Germinal center (tissue), 1 donor: ENCODE data around the gene EPHA3.

Experiments used
- DNase-seq: peaks from one replicate; pipeline ENCODE4 v3.0.0; 2012; ENCODE audit warnings: mixed read lengths, low spot score

Gene EPHA3

DNA sequence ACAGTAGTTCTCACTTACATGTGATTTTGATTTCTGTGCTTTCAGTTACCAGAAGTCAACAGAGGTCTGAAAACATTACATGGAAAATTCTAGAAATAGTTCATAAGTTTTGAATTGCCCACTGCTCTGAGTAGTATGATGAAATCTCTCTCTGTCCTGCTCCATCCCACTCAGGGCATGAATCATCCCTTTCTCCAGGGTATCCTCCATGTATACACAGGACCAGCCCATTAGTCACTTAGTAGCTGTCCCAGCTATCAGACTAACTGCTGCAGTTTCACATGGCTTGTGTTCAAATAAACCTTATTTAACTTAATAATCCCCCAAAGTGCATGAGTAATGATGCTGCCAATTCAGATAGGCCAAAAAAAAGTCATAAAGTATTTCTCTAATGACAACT is 38.6 kb downstream of the EPHA3 start:
- DNase-seq = no peak

DNA sequence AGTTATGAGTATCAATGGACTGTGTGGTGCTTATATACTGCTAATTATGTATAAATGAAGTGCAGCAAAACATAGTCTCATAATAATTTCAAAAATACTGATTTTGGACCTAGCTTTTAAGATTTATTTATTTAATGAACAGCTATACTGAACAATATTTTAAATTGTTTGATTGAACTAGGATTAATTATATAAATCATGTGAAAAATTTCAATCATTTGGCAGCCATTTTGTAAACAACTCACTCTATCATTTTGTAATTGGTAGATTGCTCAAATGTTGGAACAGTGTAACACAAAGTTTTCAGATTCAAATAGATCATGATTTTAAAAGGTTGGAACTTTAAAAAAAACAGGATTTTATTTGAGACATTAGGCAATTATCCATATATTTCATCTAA is 47.0 kb downstream of the EPHA3 start:
- DNase-seq = no peak

DNA sequence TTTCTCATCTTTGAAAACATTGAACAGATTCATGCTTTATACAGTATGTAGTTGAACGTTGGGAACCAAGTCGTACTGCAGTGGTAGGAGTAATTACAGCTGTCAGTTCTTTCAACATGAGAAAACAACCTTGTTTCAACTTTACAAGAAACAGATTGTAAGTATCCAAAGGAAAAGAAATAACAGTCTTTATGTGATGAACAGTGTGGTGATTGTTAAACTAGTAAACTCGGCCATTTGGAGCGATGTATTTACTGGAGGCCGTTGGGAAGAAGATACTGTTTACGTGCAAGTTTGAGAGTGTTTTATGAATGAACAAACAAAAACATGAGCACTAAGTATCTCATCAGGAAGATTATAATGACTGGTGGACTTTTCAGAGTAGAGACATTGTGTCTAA is 48.4 kb downstream of the EPHA3 start:
- DNase-seq = no peak

DNA sequence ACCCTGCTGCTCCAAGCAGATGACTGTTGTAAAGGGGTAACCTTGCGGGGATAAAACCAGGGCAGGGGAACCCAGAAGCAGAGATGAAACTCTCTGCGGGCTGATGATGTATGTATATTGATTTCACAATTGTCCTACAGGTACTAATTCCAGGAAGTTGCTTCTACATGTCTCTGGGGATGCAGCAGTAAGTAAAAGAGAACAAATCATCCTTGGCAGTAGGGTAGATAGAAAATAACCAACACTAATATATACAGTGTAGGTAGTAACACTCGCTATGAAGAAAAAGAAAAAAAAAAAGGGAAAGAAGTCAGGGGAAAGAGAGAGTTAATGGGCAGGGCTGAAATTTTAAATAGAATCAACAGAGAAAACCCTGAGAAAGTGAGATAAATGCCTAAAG is 50.2 kb downstream of the EPHA3 start:
- DNase-seq = no peak

DNA sequence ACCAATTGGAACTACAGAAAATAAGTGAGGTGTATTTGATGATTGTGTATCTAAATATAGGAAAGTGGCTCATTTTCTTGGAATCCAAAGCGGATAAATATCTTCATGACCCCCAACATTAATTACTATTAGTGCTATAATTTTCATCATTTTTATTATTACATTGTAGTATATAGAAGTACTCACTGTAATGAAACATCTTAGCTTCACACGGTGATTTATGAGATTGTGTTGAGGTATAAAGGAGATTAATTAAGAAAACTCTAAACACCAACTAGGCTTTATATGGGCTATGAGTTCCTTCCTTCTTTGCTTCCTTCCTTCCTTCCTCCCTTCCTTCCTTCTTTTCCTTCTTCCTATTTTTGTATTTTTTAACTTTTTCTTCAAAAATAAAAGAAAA is 52.2 kb downstream of the EPHA3 start:
- no peak for DNase-seq

DNA sequence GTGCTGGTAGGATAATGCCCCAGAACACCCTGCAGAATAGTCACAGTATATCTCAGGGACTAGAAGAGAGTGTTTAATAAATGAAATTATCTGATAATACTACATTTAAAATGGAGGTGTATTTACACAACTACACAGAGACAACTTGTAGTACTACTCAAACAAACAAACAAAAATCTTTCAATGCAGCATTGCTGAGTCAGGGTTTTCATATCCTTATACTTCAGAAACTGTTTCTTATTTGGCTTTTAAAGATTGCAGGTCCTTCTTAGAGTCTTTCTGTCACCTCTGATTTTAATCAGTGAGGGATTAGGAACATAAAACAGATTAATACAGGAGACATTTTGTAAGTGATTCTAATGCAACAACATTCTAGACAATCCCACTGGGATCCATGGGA is 57.4 kb downstream of the EPHA3 start:
- DNase-seq = no peak

DNA sequence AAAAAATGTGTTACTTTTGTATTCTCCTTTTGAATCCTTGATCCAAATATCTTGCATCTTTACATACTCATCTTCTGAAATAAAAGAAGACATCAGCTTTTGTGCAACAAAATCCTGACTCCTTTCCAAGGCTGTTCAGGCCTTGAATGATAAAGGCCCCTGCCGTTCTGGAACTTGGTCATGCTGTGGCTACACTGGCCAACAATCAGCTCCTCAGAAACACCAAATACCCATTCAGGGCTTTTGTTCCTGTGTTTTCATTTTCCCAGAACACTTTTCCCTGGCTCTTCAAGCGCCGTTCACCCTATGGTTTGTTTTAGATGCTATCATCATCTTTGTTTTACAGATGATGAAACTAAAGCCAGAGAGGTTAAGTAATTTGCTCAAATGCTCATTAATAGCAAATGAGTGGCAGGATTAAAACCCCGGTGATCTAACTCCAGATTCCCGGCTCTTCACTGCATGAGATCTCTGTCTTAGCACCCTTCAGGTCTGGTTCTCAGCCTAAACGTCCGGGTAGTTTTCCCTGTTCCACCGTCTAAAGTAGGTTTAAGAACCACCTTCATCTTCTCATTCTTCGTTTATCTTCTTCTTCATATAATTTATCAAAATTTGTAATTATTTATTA is 58.3 kb downstream of the EPHA3 start:
- DNase-seq = no peak

DNA sequence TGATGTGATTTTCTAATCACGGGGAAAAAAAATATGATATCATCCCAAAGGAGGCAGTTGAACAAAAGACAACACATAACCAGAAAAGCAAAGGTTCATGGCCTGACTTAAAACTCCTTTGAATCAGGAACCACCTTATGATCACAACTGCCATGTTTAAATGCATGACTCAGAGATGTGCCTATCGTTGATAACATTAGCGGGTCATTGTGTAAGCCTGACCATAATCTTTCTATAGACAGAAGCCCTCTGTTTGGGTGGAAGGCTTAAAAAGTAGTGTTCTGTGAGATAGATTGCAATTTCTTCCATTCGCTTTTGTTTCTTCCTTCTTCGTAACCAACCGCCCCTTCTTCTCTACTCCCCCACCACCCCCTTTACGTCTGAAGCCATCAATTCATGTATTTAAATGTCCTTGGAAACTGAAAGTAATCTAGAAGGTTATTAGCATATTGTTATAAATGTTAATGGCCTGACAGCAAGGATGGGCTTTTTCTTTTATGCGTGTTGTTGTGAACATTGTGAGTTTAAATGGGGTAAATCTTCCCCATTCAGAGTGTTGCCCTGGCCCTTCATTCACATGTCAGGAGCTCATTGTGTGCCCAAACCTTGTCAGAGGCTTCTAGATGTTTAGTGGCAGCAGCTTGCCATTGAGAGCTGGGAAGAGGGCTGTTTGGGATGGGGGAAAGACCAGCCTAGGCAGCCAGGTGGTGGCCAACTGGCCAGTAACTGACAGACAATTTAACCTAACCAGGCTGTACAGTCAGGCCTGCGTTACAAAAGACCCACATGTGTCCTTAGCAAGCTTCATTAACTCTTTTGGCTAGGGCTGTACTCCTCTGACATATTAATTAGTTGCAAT is 64.5 kb downstream of the EPHA3 start:
- no peak for DNase-seq

DNA sequence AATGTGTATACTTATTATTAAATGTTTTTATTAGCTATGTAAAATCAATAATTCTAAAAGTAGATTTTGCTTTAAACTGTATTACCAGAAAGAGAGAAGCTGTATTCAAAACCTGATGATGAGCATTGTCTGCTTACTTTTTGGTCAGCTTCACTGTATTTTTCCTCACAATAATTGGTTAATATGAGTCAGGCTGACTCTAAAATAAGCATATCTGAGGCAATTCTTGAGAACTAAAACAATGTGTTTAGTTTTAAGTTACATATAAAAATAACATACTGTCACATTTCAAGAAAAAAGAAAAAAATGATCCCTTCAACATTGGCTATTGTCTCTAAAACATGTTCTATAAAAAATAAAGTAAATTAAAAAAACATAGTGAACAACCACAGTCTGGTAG is 66.1 kb downstream of the EPHA3 start:
- no peak for DNase-seq

DNA sequence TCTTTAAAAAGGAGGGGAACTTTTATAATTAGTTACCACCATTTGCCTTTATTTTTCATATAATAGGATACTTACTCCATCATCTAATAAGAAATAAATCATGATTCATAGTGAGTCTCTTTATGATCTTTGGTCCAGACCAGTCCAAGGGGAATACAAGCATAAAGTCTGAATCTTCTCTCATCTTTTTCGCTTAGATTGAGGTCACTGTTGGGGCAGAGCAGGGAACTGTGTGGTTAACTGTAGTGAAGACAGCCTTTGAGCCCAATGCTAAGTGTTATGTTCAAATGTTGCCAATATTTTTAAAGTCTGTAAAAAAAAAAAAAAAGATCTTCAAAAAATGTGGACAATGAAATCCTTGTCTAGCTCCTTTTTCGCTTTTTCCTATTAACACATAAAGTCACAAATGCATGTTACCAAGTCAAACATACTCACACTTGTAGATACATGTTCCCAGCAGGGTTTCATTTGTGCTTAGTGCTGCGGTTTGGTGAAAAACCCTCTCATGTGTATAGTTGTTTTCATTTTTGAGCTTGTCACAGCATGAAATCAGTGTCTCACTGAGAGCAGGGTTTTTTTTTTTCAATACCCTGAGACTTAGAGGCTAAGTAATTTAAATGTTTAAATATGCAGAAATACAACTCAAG is 72.1 kb downstream of the EPHA3 start:
- DNase-seq = no peak

DNA sequence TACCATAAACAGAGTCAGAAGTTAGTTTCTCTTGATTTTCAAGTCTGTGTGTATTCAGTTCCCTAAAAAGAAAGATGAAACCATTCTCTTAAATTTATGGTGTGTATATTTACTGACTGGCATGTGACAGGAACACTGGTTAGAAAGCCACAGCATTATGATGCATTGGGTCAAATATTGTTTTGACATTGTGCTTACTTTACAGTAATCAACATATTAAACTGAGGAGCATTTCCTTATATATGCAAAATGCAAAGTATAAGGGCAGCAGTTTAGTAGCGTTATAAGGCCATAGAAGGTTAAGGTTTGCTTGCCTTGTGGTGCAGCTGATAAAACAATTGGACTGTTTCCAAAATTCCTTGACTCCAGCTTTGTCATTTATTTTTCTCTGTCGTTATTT is 72.9 kb downstream of the EPHA3 start:
- no peak for DNase-seq

DNA sequence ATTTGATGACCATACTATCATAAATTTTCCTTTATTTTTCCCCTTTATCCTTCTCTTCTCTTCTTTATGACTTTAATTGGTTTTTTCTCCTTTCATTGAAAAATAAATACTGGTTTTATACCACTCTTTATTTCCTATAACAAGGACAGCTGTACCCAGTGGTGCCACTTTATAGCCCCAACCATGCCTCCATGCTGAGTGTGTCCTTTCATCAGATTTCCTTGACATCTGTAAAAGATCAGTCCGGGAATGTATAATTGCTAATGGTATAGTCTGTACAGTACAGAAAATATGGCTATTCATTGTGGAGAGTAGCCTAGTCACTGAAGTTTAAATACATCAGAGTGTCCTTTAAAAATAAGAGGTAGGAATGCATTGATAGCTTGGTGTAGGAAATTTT is 74.6 kb downstream of the EPHA3 start:
- no peak for DNase-seq

DNA sequence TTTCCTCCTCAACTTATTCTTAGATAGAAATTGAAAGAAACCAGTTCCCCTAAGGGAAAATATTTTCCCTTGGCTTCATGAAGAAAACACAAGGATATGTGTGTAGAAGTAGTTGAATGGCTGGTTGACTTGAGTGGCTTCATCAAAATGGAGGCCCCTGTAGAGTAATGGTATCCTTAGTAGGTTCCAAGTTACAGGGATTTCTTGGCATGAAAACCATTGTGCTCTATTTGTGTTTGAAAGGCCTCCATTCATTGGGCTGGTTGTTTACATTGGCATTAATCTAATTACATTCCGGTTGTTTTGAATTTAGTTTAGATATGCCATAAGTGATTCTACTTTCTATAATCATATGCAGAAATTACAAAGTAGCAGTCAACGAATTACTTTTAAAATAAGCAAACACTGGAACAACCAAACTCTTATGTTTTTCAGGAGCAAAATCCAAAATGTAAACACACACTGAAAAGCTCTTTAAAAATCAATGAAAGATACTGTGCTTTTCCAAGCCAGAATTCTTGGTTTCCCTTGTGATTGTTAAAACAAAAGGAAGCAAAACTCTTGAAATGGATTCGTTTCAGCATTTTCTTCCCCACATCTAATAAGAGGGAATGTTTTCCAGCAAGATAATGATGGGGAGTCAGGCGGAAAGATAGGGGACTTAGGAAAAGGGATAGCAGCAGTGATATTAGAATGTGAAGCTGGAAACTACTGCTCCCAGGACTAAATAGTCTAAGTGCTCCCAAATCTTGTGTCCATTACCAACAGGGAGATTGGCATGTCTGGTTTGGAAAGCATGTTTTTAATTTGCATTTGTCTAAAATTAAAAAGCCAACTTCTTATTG is 77.0 kb downstream of the EPHA3 start:
- DNase-seq = no peak

DNA sequence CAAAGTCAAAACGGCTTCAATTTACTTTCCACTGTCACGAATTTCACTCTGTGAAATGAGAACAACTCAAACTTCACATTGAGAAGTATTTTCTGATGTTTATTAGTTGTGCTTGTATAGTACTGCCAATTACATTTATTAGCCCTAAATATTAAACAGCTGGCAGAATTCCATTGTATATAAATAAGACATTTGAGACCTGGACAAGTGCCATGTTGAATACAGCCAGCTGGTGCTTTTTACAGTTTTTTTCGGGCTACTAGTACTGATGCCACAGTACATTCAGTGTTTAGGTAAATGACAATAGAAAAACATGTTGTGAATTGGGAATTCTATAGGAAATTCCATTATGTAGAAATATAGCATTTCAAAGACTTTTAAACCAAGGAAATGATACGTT is 79.0 kb downstream of the EPHA3 start:
- no peak for DNase-seq

DNA sequence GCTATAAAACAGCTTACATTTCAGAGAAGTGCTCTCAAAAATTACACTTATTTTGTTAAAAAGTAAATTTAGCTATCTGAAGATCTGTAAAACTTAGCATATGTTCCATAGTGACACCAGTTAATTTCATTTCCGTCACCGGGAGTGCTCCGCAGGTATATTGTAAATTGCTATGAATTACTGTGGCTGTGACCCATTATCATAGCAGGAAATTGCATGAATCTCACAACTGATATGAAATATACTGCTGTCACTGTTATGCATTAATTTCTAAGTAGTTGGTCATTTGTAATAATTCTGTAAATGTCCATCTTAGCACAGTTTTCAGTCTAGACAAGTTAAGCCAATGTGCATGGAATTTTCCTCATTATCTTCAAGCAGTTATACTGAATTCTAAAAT is 91.2 kb downstream of the EPHA3 start:
- DNase-seq = no peak

DNA sequence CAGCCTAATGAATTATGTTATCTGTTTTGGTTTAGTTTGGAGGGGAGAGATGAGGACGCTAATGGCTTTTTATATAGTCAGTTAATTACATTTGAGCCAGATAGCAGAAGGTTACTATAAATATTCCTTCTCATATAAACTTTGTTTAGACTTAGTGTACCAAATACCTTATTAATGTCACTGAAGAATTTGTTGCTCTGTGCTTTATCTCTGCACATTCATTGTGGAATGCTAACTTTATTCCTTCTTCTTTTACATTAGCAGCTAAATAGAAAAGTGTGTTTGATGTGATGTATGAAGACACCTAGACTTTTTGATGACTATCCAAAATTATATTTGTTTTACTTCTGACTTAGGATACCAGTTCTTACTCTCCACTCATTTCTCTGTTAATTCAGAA is 105.2 kb downstream of the EPHA3 start:
- DNase-seq = no peak

DNA sequence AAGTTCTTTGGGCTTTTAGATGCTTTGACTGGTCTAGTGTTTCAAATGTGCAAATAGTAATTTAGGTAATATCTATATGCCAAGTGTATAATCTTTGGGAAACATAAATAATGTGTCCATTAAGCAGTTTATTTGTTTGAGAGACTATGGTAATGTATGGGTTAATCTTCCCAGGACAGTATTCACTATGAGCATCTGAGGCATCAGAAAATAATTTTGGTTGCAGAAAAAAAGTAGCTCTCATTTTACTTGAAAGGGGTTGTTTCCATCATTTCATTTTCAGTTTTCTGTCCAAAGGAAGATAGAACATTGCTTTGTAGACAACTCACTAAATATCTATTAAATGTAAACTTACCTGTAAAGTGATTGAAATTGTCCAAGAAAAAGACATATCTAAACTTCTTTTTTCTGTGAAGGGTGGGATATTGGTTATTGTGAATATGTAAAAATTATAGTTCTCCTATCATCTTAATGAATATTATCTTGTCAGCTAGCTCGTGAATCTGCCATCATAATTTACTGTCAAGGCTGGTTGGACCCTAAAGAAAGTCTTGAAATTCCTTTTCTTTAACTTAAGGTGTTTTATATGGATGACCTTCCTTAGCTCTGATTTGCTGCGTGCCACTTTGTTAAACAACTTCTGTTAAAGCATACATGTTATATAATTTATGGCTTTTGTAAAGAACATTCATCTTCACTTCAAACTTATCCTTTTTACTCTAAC is 108.8 kb downstream of the EPHA3 start:
- no peak for DNase-seq

DNA sequence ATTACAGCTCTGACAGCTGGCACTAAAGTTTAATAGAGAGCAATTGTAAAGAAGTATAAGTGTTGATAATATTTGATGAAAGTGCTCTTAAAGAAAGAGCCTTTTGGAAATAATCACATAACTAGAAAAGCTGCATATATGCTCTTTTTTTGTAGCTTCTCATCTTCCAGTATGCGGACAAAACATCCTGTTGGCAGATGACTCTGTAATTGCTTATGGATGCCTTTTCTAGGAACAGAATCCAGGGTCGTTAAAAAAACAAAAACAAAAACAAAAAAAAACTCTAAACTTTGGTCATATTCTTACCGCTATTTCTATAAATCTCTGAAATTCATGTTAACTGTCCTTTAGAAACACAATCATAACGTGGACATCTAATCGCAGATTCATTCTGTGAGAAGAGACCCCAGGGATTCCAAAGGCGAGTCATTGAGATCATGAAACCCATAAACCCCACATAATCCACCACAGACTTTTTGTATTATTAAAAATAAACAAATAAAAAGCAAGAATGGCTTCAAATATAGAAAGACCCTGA is 109.8 kb downstream of the EPHA3 start:
- no peak for DNase-seq

DNA sequence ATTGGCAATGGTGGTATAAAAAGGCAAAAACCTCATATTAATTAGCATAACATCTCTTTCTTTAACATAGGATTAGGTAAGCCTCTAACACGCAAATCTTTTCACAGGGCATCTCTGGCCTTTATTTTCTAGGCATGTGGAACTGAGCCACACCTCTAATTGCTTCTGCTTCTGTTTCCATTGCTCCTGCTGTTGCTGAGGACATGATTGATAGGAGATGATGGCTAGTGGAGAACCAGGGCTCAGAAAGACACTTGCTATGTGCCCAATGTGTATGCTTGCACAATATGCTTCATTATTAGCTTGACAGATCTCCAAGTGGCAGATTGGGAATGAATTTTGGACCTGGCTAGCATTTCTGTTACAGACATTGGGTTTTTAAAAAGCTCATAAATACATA is 114.5 kb downstream of the EPHA3 start:
- DNase-seq = no peak

DNA sequence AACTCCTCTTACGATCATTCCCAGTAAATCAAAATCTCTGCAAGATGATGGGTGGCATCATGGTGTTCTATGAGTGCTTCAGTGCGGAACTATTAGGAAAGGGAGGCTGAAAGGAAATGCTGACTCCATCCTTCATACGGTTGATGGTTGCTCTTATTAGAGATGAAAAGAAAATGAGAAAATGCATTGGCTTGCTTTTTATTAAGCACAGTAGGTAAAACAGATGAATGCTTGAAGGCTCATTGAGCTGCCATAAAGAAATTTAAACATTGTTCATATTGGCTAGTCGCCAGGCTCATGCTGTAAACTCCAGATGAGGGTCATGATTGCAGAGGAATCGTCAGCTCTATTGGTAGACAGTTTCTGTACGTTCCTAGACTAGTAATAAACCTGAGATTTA is 115.8 kb downstream of the EPHA3 start:
- no peak for DNase-seq

DNA sequence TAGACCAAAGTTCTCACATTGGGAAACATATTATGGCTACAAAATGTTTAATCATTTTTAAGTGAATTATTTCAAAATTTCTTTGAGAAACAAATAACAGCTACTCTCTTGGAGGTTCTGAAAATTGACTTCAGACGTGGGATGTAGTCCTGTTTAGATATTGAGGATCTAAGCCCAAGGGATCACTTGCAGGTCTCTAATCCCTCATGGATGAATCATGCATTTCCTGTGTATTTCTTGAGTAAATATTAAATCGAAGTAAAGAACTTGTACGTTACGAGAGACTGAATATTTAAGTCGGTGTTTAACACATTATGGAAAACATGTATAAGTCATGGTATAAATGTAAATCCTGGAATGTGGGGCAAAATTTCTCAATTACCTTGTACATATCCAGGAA is 119.8 kb downstream of the EPHA3 start:
- no peak for DNase-seq

DNA sequence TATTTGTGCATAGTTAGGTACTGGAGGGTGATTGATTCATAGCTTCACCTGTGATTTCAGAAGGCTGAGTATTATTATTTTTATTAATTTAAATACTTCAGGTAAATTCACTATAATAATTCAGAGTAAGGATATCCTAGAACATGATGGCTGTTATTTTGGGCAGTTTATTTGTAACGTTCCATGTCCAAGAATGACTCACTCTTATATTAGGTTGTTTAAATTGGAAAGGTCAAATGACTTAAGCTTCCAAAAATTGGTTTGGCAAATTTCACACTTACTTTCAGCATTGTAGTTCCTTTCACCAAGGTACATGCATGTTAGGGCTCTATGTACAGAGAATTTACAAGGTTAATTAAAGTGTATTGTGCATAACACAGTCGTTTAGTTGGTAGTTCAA is 120.2 kb downstream of the EPHA3 start:
- no peak for DNase-seq
